Measurements from ENCODE around the gene RNF217. TPM values are rescaled to one million over a fixed set of nuclear protein-coding genes. Genes with fewer than 3 reads are reported as not detected.
"Not testable (repeated sequence)": the region's sequence is repeated elsewhere in the genome, so short reads cannot be mapped to it uniquely, and the experiment has no call there.

RNF217 gene
- polyA plus RNA-seq, 4 donors = 12.1 to 19.8 (median 16.7) TPM

DNA sequence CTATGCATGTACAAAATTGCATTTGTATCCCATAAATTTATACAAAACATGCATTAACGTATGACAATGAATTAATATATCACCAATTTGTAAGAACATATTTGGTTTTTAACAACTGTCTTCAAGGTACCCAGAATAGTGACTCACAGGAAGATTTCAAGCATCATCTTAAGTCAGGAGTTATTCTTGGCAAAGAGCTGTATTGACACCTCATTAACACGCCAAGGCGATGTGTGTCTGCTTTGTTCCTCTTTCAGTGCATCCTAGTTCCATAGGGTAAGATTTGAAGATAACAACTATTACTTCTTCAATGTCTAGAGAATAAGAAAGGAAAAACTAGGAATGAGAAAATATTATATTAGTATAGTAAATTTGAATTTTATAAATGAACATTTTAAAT lies 155.6 kb downstream of the RNF217 start:
- DNase-seq (ENCODE audit: low read depth in 4 of 4, low spot score in 2 of 4) = no peak

DNA sequence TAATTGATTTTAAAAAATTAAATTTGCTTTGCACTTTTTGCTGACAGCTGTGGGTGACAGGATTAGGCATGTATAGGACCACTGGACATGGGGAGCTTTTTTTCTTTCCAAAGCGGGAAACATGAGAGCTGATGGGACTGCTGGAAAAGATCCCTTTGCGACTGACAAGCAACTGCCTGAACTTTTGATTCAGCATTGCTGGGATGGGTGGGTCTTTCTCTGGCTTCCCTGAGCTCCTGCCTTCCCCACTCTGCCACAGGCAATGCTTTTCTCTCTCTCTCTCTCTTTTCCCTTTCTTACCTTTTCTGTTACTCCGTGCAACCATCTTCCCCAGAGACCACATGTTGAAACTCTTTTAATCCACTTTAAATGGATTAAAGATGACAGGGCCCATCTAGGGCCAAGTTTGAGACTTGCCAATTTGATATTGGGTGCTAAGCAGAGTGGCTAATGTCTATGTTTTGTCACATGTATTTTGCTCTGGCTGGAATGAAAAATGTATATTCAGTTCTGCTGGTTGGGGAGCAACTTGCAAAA lies 157.9 kb downstream of the RNF217 start:
- DNase-seq (ENCODE audit: low read depth in 4 of 4, low spot score in 2 of 4) = no peak

DNA sequence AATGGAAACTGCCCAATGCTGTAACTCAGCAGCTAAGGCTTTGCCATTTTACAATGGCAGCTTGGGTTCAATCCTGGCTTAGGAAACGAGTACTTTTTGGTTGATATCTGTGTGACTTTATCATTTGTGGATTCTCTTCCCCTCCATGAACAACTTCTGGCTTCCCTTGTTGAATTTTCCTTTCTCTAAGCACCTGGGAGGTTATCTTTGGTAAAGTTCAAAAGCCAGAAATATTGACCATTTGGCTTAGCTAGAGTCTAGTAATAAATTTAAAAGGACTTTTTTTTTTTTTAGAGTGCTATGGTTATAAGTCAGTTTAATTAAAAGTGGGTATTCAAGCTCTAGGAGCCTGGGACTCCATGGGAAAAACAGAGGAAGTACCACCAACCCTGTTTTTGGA lies 159.7 kb downstream of the RNF217 start:
- DNase-seq (ENCODE audit: low read depth in 4 of 4, low spot score in 2 of 4) = no peak

DNA sequence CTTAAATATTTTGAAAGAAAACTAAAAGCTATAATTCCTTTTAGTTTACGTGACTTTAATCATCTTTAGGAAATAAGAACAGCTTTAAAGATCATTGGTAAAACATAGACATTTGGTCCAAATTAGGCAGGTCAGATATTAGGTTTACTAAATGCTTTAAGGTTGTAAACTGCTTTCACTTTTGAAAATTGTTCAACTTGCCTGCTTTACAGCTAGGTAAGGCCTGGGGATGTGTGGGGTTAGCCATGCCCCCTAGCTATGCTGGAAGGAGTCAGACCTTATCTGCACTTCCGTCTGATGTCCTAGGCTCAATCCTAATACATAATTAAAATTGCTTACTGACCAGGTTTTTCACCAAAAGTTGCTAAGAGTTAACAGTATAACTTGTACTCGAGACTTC lies 160.8 kb downstream of the RNF217 start:
- no peak for DNase-seq (ENCODE audit: low read depth in 4 of 4, low spot score in 2 of 4)

DNA sequence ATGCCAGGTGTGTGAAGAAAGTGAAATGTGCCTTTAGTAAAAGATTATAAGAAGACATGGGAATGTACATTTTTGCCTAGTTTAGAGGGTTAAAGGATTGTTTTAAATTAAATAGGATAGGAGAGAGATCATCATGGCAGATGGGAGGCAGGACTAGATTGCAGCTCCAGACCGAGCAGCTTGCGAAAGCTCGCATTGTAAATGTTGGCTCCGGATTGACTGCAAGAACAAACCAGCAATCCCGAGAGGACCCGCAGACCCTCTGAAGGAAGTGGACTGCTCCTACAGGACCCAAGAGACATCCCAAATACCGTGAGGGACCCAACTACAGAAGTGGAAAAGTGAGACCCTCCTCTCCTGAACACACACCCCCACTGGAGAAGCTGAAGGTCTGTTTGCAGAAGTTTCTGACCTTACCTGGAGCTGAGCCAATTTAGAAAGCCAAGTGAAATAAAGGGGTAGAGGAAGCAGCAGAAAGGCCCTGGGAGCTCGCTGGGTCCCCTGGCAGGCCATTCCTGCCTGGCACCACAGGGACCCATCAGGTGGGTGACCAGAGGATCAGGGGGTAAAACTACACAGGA lies 161.3 kb downstream of the RNF217 start:
- no peak for DNase-seq (ENCODE audit: low read depth in 4 of 4, low spot score in 2 of 4)

DNA sequence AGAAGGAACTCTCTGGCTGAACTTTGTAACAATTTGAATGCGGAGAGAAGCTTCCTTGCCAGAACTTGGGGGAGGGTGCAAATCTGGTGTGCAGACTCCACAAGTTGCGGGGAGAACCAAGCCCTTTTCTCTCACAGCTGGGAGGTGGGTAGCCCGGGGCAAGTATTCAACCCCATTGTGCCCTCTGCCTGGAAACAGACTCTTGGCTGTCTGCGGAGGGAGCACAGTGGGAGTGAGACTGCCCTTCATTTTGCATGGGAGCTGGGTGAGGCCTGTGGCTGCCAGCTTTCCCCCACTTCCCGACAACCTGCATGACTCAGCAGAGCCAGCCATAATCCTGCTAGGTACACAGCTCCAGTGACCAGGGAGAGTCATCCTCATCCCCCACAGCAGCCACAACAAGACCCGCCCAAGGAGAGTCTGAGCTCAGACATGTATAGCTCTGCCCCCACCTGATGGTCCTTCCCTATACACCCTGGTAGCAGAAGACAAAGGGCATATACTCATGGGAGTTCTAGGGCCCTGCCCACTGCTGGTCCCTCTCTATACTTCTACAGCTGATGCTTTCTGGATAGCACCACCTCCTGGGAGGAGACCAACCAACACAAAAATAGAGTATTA lies 161.9 kb downstream of the RNF217 start:
- no peak for DNase-seq (ENCODE audit: low read depth in 4 of 4, low spot score in 2 of 4)

DNA sequence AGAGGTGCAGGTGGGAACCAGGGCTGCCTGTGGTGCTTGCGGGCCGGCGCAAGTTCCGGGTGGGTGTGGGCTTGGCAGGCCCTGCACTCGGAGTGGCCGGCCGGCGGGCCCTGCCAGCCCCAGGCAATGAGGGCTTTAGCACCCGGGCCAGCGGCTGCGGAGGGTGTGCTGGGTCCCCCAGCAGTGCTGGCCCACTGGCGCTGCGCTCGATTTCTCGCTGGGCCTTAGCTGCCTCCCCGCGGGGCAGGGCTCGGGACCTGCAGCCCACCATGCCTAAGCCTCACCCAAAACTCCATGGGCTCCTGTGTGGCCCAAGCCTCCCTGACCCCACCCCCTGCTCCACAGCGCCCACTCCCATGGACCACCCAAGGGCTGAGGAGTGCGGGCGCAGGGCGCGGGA lies 163.6 kb downstream of the RNF217 start:
- not testable (repeated sequence) for DNase-seq (ENCODE audit: low read depth in 4 of 4, low spot score in 2 of 4)

DNA sequence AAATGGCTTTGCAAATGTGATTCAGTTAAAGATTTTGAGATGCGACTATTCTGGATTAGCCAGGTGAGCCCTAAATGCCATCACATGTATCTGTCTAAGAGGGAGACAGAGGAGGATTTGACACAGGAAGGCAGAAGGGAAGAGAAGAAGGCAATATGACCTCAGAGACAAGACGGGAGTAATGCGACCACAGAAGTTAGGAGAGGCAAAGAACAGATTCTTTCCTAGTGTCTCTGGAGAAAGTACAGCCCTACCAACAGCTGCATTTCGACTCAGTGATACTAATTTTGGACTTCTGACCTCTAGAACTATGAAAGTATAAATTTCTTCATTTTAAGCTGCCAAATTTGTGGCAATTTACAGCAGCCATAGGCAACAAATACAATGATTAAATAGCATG lies 167.1 kb downstream of the RNF217 start:
- no peak for DNase-seq (ENCODE audit: low read depth in 4 of 4, low spot score in 2 of 4)

DNA sequence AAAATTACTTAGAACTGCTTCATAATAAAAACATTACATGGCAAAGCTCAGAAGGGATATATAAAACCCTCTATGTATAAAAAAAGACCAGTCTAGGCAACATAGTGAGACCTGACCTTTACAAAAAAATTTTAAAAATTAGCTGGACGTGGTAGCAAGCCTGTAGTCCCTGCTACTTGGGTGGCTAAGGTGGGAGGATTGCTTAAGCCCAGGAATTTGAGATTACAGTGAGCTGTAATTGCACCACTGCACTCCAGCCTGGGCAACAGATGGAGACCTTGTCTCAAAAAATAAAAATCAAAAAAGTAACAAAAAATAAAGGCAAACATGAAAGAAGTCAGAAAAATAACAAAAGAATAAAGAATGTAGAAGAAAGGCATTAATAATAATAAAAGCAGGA lies 169.8 kb downstream of the RNF217 start:
- DNase-seq (ENCODE audit: low read depth in 4 of 4, low spot score in 2 of 4) = no peak

DNA sequence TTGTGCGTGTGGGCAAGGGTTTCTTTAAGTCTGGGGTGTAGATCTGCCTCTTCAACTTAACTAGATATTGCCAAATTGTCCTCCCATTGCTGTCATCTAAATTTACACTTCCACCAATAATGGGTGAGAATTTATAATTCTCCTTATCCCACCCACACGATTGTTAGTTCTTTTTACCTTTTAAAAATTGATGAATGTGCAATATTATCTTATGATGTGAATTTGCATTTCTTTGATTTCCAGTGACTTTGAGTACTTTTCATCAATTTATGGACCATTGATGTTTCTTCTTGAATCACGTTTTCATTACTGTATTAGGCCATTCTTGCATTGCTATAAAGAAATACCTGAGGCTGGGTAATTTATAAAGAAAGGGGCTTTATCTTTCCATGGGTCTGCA lies 174.1 kb downstream of the RNF217 start:
- DNase-seq (ENCODE audit: low read depth in 4 of 4, low spot score in 2 of 4) = no peak

DNA sequence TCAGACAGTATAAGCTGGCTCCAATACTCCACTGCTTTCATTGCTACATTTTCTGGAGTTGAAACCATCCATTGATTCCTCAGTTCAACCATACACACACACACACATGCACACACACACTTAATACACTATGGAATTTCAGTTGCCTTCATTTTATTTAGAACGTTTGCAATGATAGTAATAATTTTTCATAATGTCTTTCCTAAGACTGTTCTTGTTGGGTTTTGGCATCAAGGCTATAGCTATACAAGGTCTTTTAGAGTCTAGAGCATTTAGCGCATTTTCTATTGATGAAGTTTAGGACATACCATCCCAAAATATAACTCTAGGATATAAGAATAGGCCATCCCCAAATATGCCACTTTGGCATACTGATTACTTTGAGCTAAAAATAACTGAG lies 175.8 kb downstream of the RNF217 start:
- no peak for DNase-seq (ENCODE audit: low read depth in 4 of 4, low spot score in 2 of 4)

DNA sequence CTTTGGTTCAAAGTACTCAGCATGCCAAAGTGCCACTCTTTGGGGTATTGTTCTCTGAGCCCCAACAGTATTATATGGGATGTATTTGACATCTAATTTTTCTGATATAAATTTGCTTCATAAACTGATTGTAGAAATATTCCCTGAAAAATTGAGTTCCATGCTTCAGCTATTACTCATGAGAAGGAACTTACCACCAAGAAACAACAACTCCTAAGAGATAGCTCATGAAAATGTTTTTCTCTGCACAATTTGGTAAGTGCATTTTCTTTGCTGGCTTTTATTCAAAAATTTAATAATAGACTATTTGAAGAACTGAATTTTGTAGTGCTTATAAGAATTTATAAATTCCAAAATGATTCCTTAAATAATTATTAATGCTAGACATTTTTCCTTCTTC lies 178.6 kb downstream of the RNF217 start:
- DNase-seq (ENCODE audit: low read depth in 4 of 4, low spot score in 2 of 4) = no peak

Other genes with a start within 250 kb of the RNF217 start
- gene TPD52L1, start 191.3 kb downstream of the RNF217 start, polyA plus RNA-seq (ENCODE audit: insufficient read length in 4 of 4) = 100 to 1,000 TPM in 2 of 4 donors, 10 to 100 TPM in 2; 77.5 to 116 (median 97.5) TPM

Measured in left renal cortex interstitium (tissue), 4 donors.